Immature natural killer cell (primary cell): ENCODE data around the gene C19orf85. TPM values are rescaled to one million over a fixed set of nuclear protein-coding genes. Genes with fewer than 3 reads are reported as not detected.

Source experiments
- DNase-seq, 3 donors: peaks; one replicate each; pipeline ENCODE4 v3.0.0; 2022; ENCODE audit warnings: mixed read lengths in 1 of 3
- H3K27ac Mint-ChIP-seq, 6 donors: one replicate each; pipeline ENCODE4 v1.8.0; 2020; ENCODE audit warnings: mixed read lengths in 6 of 6, mild to moderate bottlenecking in 5 of 6, inconsistent platforms in 4 of 6, moderate library complexity in 3 of 6
- H3K27me3 Mint-ChIP-seq, 3 donors: one replicate each; pipeline ENCODE4 v1.8.0; 2020 to 2021; ENCODE audit warnings: low read depth in 3 of 3, mild to moderate bottlenecking in 3 of 3, mixed read lengths in 3 of 3, moderate library complexity in 3 of 3, inconsistent platforms in 1 of 3
- H3K36me3 Mint-ChIP-seq, 3 donors: one replicate each; pipeline ENCODE4 v1.8.0; 2020; ENCODE audit warnings: mixed read lengths in 3 of 3, inconsistent platforms in 2 of 3, mild to moderate bottlenecking in 2 of 3
- H3K4me1 Mint-ChIP-seq, 2 donors: one replicate each; pipeline ENCODE4 v1.8.0; 2020; ENCODE audit warnings: inconsistent platforms in 2 of 2, mild to moderate bottlenecking in 2 of 2, mixed read lengths in 2 of 2, moderate library complexity in 1 of 2
- H3K4me3 Mint-ChIP-seq, 5 donors: one replicate each; pipeline ENCODE4 v1.8.0; 2020; ENCODE audit warnings: mild to moderate bottlenecking in 5 of 5, mixed read lengths in 5 of 5, inconsistent platforms in 3 of 5, moderate library complexity in 3 of 5
- H3K9me3 Mint-ChIP-seq, 6 donors: one replicate each; pipeline ENCODE4 v1.8.0; 2020; ENCODE audit warnings: mild to moderate bottlenecking in 6 of 6, mixed read lengths in 6 of 6, inconsistent platforms in 4 of 6, moderate library complexity in 3 of 6
- polyA plus RNA-seq, 3 donors: library from polyadenylated mRNA; unstranded; fragments of 300-500 nt; fragmentation: Illumina TruSeq; gene quantifications; one replicate each; pipeline ENCODE4 v1.2.3, GENCODE V29; 2021

C19orf85 gene
- polyA plus RNA-seq, 3 donors from 2014 or later = not detected

GRCh38 chr19:55486043-55486970 is 21.8 kb upstream of the C19orf85 start:
- Mint-ChIP-seq H3K36me3 (no peaks in the 10 kb centered on the region), H3K27ac (peak overlapping the region; percentile 60 to 93 (median 72)), H3K27me3 (peaks cover 2 to 9% (median 2%) of the 10 kb centered on the region in 3 donors), H3K4me3 (peak overlapping the region; percentile 59 to 84 (median 77)), H3K9me3 (no peaks in the 10 kb centered on the region), H3K4me1 (peaks cover 0 to 8% of the 10 kb centered on the region in 2 donors)
- no peak for DNase-seq

- no peaks in the 10 kb centered on the region for H3K9me3 Mint-ChIP-seq
- peak overlapping the region; percentile 59 to 84 (median 77) for H3K4me3 Mint-ChIP-seq
- no peaks in the 10 kb centered on the region for H3K36me3 Mint-ChIP-seq
- peak overlapping the region; percentile 60 to 93 (median 79) for H3K27ac Mint-ChIP-seq
- peaks cover 0 to 8% of the 10 kb centered on the region in 2 donors for H3K4me1 Mint-ChIP-seq
- no peak for DNase-seq
- H3K27me3 Mint-ChIP-seq = peaks cover 2 to 11% (median 4%) of the 10 kb centered on the region in 3 donors
Observed at GRCh38 chr19:55485439-55486011, 21.0 kb upstream of the C19orf85 start.

- H3K4me3 Mint-ChIP-seq = peak within 1 kb of the TSS; percentile 59 to 84 (median 77)
- peak; percentile 65 to 76 (median 70) for DNase-seq
- H3K27me3 Mint-ChIP-seq = peaks cover 2 to 12% (median 6%) of the 10 kb centered on the region in 3 donors
- H3K9me3 Mint-ChIP-seq = no peaks in the 10 kb centered on the region
- H3K27ac Mint-ChIP-seq = peak within 1 kb of the TSS; percentile 60 to 93 (median 79)
- H3K36me3 Mint-ChIP-seq = no peaks in the 10 kb centered on the region
- H3K4me1 Mint-ChIP-seq = peaks cover 3 to 10% of the 10 kb centered on the region in 2 donors
Observed at GRCh38 chr19:55484593-55485438, 20.3 kb upstream of the C19orf85 start, which contains the start of gene NAT14. Gene NAT14, plus strand, starts transcription at chr19:55485188. Its CDS starts 521 bp downstream, at chr19:55485709.

GRCh38 chr19:55483706-55484592 is 19.4 kb upstream of the C19orf85 start:
- H3K9me3 Mint-ChIP-seq = no peaks in the 10 kb centered on the region
- H3K27me3 Mint-ChIP-seq = peaks cover 2 to 13% (median 6%) of the 10 kb centered on the region in 3 donors
- H3K27ac Mint-ChIP-seq = peak overlapping the region in 2 of 6 donors; percentile 40 to 74
- no peaks in the 10 kb centered on the region for H3K36me3 Mint-ChIP-seq
- H3K4me3 Mint-ChIP-seq = peak overlapping the region; percentile 46 to 76 (median 62)
- peaks cover 11 to 18% of the 10 kb centered on the region in 2 donors for H3K4me1 Mint-ChIP-seq
- DNase-seq = no peak

GRCh38 chr19:55482967-55483705 is 18.6 kb upstream of the C19orf85 start:
- no peak for DNase-seq
- H3K9me3 Mint-ChIP-seq = no peaks in the 10 kb centered on the region
- peaks cover 0 to 4% (median 0%) of the 10 kb centered on the region in 3 donors for H3K36me3 Mint-ChIP-seq

GRCh38 chr19:55482156-55482961 is 17.8 kb upstream of the C19orf85 start:
- Mint-ChIP-seq H3K27me3 (peaks cover 0 to 13% (median 6%) of the 10 kb centered on the region in 3 donors), H3K4me1 (peaks cover 27 to 31% of the 10 kb centered on the region in 2 donors), H3K36me3 (peaks cover 0 to 4% (median 0%) of the 10 kb centered on the region in 3 donors), H3K27ac (no peak overlapping the region), H3K4me3 (no peak overlapping the region), H3K9me3 (no peaks in the 10 kb centered on the region)
- no peak for DNase-seq

More at GRCh38 chr19:55482967-55483705, 18.6 kb upstream of the C19orf85 start:
- Mint-ChIP-seq H3K27ac (no peak overlapping the region), H3K4me3 (peak overlapping the region in 1 of 5 donors; percentile 40), H3K4me1 (peaks cover 19 to 25% of the 10 kb centered on the region in 2 donors), H3K27me3 (peaks cover 2 to 13% (median 6%) of the 10 kb centered on the region in 3 donors)

GRCh38 chr19:55481794-55482155 is 17.2 kb upstream of the C19orf85 start:
- no peak for DNase-seq
- H3K4me1 Mint-ChIP-seq = peaks cover 33 to 37% of the 10 kb centered on the region in 2 donors
- no peak overlapping the region for H3K27ac Mint-ChIP-seq
- peaks cover 0 to 16% (median 11%) of the 10 kb centered on the region in 3 donors for H3K27me3 Mint-ChIP-seq
- no peak overlapping the region for H3K4me3 Mint-ChIP-seq
- H3K9me3 Mint-ChIP-seq = no peaks in the 10 kb centered on the region
- peaks cover 0 to 4% (median 0%) of the 10 kb centered on the region in 3 donors for H3K36me3 Mint-ChIP-seq

GRCh38 chr19:55481148-55481793 is 16.7 kb upstream of the C19orf85 start:
- peaks cover 33 to 37% of the 10 kb centered on the region in 2 donors for H3K4me1 Mint-ChIP-seq
- H3K27ac Mint-ChIP-seq = no peak overlapping the region
- no peak for DNase-seq
- H3K4me3 Mint-ChIP-seq = no peak overlapping the region
- peaks cover 0 to 18% (median 11%) of the 10 kb centered on the region in 3 donors for H3K27me3 Mint-ChIP-seq
- H3K36me3 Mint-ChIP-seq = peaks cover 0 to 4% (median 0%) of the 10 kb centered on the region in 3 donors
- no peaks in the 10 kb centered on the region for H3K9me3 Mint-ChIP-seq

- H3K9me3 Mint-ChIP-seq = no peaks in the 10 kb centered on the region
- peak overlapping the region in 4 of 6 donors; percentile 15 to 78 (median 54) for H3K27ac Mint-ChIP-seq
- H3K36me3 Mint-ChIP-seq = peaks cover 0 to 4% (median 0%) of the 10 kb centered on the region in 3 donors
- DNase-seq = no peak
- peaks cover 38% of the 10 kb centered on the region in 2 donors for H3K4me1 Mint-ChIP-seq
- peak overlapping the region; percentile 27 to 88 (median 30) for H3K4me3 Mint-ChIP-seq
- H3K27me3 Mint-ChIP-seq = peaks cover 2 to 14% (median 8%) of the 10 kb centered on the region in 3 donors
Observed at GRCh38 chr19:55479451-55480230, 15.1 kb upstream of the C19orf85 start.

GRCh38 chr19:55479045-55479444 is 14.5 kb upstream of the C19orf85 start:
- H3K9me3 Mint-ChIP-seq = no peaks in the 10 kb centered on the region
- no peak for DNase-seq
- H3K27ac Mint-ChIP-seq = peak overlapping the region in 3 of 6 donors; percentile 33 to 80 (median 78)
- peaks cover 0 to 4% (median 0%) of the 10 kb centered on the region in 3 donors for H3K36me3 Mint-ChIP-seq
- H3K4me1 Mint-ChIP-seq = peaks cover 36 to 38% of the 10 kb centered on the region in 2 donors
- H3K4me3 Mint-ChIP-seq = peak overlapping the region; percentile 16 to 88 (median 30)
- peaks cover 2 to 14% (median 8%) of the 10 kb centered on the region in 3 donors for H3K27me3 Mint-ChIP-seq
